ENCODE measurements around the gene NPLOC4. TPM values are rescaled to one million over a fixed set of nuclear protein-coding genes. Genes with fewer than 3 reads are reported as not detected.

Gene NPLOC4
- total and polyA plus RNA-seq, 9 of the 15 experiments (the other 6 are each of a cell fraction or from before 2014, with no cell fraction given) = 1.5 to 116 (median 64.5) TPM

- no peak for TF ChIP-seq RBM17 (IDR thresholded peaks at IDR 0.05; ENCODE audit: borderline replicate concordance, low read depth, low read length)
- TF ChIP-seq ZNF23 (CRISPR knock-in tag; IDR thresholded peaks at IDR 0.05) = no peak
- TF ChIP-seq TBL1XR1 (IDR thresholded peaks at IDR 0.05; ENCODE audit: low read length in 2 of 2) = no peak
- TF ChIP-seq, protein P1, sequence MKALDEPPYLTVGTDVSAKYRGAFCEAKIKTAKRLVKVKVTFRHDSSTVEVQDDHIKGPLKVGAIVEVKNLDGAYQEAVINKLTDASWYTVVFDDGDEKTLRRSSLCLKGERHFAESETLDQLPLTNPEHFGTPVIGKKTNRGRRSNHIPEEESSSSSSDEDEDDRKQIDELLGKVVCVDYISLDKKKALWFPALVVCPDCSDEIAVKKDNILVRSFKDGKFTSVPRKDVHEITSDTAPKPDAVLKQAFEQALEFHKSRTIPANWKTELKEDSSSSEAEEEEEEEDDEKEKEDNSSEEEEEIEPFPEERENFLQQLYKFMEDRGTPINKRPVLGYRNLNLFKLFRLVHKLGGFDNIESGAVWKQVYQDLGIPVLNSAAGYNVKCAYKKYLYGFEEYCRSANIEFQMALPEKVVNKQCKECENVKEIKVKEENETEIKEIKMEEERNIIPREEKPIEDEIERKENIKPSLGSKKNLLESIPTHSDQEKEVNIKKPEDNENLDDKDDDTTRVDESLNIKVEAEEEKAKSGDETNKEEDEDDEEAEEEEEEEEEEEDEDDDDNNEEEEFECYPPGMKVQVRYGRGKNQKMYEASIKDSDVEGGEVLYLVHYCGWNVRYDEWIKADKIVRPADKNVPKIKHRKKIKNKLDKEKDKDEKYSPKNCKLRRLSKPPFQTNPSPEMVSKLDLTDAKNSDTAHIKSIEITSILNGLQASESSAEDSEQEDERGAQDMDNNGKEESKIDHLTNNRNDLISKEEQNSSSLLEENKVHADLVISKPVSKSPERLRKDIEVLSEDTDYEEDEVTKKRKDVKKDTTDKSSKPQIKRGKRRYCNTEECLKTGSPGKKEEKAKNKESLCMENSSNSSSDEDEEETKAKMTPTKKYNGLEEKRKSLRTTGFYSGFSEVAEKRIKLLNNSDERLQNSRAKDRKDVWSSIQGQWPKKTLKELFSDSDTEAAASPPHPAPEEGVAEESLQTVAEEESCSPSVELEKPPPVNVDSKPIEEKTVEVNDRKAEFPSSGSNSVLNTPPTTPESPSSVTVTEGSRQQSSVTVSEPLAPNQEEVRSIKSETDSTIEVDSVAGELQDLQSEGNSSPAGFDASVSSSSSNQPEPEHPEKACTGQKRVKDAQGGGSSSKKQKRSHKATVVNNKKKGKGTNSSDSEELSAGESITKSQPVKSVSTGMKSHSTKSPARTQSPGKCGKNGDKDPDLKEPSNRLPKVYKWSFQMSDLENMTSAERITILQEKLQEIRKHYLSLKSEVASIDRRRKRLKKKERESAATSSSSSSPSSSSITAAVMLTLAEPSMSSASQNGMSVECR (CRISPR knock-in tag; IDR thresholded peaks at IDR 0.05) = peak; percentile 90
- TF ChIP-seq SMARCB1 (IDR thresholded peaks at IDR 0.05; ENCODE audit: insufficient read length, low read depth) = no peak
- TF ChIP-seq SP1 (CRISPR knock-in tag; IDR thresholded peaks at IDR 0.05) = peak; percentile 53
- no peak for TF ChIP-seq TRIM24 (IDR thresholded peaks at IDR 0.05)
- TF ChIP-seq KLF10 (CRISPR knock-in tag; IDR thresholded peaks at IDR 0.05) = no peak
- TF ChIP-seq GABPA (tag; conservative IDR thresholded peaks at IDR 0.05; ENCODE audit: low read depth) = peak; percentile 99
- no peak for TF ChIP-seq MLX (CRISPR knock-in tag; conservative IDR thresholded peaks at IDR 0.05)
- TF ChIP-seq ELF1 (tag; IDR thresholded peaks at IDR 0.05) = peak; percentile 99
- TF ChIP-seq GTF2A2 (tag; IDR thresholded peaks at IDR 0.05) = 0 out of 2 replicates have a peak, but pooled peaks have one; percentile 36
- no peak for TF ChIP-seq NFATC3 (IDR thresholded peaks at IDR 0.05)
- no peak for TF ChIP-seq NR2C2 (CRISPR knock-in tag; IDR thresholded peaks at IDR 0.05)
- peak; percentile 92 for TF ChIP-seq NR2C2 (tag; IDR thresholded peaks at IDR 0.05)
- 0 out of 2 replicates have a peak, but pooled peaks have one; percentile 17 for TF ChIP-seq MITF (IDR thresholded peaks at IDR 0.05)
- peak; percentile 68; the same call in 1 of the 2 replicates for TF ChIP-seq CBX1 (IDR thresholded peaks at IDR 0.05; ENCODE audit: low read depth)
- TF ChIP-seq, protein P2, sequence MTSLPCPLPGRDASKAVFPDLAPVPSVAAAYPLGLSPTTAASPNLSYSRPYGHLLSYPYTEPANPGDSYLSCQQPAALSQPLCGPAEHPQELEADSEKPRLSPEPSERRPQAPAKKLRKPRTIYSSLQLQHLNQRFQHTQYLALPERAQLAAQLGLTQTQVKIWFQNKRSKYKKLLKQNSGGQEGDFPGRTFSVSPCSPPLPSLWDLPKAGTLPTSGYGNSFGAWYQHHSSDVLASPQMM (CRISPR knock-in tag; IDR thresholded peaks at IDR 0.05) = no peak
- TF ChIP-seq ZNF57 (CRISPR knock-in tag; IDR thresholded peaks at IDR 0.05) = no peak
Measured at GRCh38 chr17:81666342-81667191, 29.7 kb upstream of the NPLOC4 start, which contains the start of the genes CCDC137 and OXLD1 (continued).

Data from K562 (cell line).